SK-N-SH (cell line): Measurements from ENCODE around the gene TMEM229A. TPM values are rescaled to one million over a fixed set of nuclear protein-coding genes. Genes with fewer than 3 reads are reported as not detected.
A peak's percentile ranks its signal among the peaks of the same experiment; 100 is the strongest.

ENCODE experiments used
- CTCF ChIA-PET: fragments of 300-600, 350-600 bp; formaldehyde crosslinking; extraction: SDS; loops from one replicate; lab custom pipeline; 2021; lab: Yijun Ruan, JAX
- POLR2A ChIA-PET: fragments of 350-600 bp; sonication (Branson Sonifier 250); formaldehyde crosslinking; extraction: SDS; loops from one replicate; lab custom pipeline; 2020; ENCODE audit warnings: antibody characterized with exemption, inconsistent platforms; lab: Yijun Ruan, JAX
- DNase-seq: peaks from one replicate; pipeline ENCODE4 v3.0.0; 2012
- H2AFZ ChIP-seq: fragments of 200-600 bp; sonication (generic); 2 replicates; pipeline ENCODE4 v1.8.1; 2016; ENCODE audit warnings: antibody characterized with exemption, mild to moderate bottlenecking, low read depth
- H3F3A ChIP-seq: fragments of 200-600 bp; sonication (generic); replicated peaks from 2 replicates; pipeline ENCODE3; 2016; ENCODE audit warnings: antibody characterized with exemption, mild to moderate bottlenecking; ENCODE audit not compliant: insufficient read depth
- H3K27ac ChIP-seq, 2 experiments: fragments of 200-500 bp in 1 of 2; fragments of 200-600 bp in 1 of 2; sonication (Bioruptor generic) in 1 of 2; sonication (generic), shearing (Covaris generic) in 1 of 2; 2 replicates each; pipeline versions ENCODE4 v1.5.1 to v1.6.1; 2014 to 2016; ENCODE audit warnings: low read depth in 2 of 2, inconsistent platforms in 1 of 2, low read length in 1 of 2, mild to moderate bottlenecking in 1 of 2, mixed read lengths in 1 of 2
- H3K27me3 ChIP-seq: fragments of 200-600 bp; sonication (generic), shearing (Covaris generic); 2 replicates; pipeline ENCODE4 v1.6.1; 2016; ENCODE audit warnings: mixed run types; ENCODE audit not compliant: insufficient read depth
- H3K36me3 ChIP-seq, 2 experiments: fragments of 200-500 bp in 1 of 2; fragments of 200-600 bp in 1 of 2; sonication (Bioruptor generic) in 1 of 2; sonication (generic) in 1 of 2; replicated peaks in 1 of 2; 2 replicates each; pipeline versions ENCODE3 to v1.5.1; 2014 to 2016; ENCODE audit warnings: low read length in 1 of 2, mild to moderate bottlenecking in 1 of 2; ENCODE audit not compliant: insufficient read depth in 2 of 2, control insufficient read depth in 1 of 2
- H3K4me1 ChIP-seq, 2 experiments: fragments of 200-500 bp in 1 of 2; fragments of 200-600 bp in 1 of 2; sonication (Bioruptor generic) in 1 of 2; sonication (generic), shearing (Covaris generic) in 1 of 2; 2 replicates each; pipeline versions ENCODE4 v1.5.1 to v1.6.1; 2014 to 2016; ENCODE audit warnings: low read depth in 1 of 2, low read length in 1 of 2, mixed run types in 1 of 2; ENCODE audit not compliant: insufficient read depth in 2 of 2, control insufficient read depth in 1 of 2
- H3K4me2 ChIP-seq: fragments of 200-600 bp; sonication (generic), shearing (Covaris generic); 2 replicates; pipeline ENCODE4 v1.6.1; 2017; ENCODE audit warnings: mixed run types
- H3K4me3 ChIP-seq, 2 experiments: fragments of 200-500 bp in 1 of 2; fragments of 200-600 bp in 1 of 2; sonication (Bioruptor generic) in 1 of 2; sonication (generic), shearing (Covaris generic) in 1 of 2; 2 replicates each; pipeline versions ENCODE4 v1.5.1 to v1.8.1; 2014 to 2016; ENCODE audit warnings: low read depth in 2 of 2, inconsistent platforms in 1 of 2, low read length in 1 of 2, mild to moderate bottlenecking in 1 of 2, mixed read lengths in 1 of 2, moderate library complexity in 1 of 2
- H3K79me2 ChIP-seq: fragments of 200-600 bp; sonication (generic); 2 replicates; pipeline ENCODE4 v1.8.1; 2017; ENCODE audit warnings: mild to moderate bottlenecking; ENCODE audit not compliant: insufficient read depth
- H3K9ac ChIP-seq: fragments of 200-600 bp; sonication (generic); 2 replicates; pipeline ENCODE4 v1.6.1; 2017; ENCODE audit warnings: mixed run types
- H3K9me2 ChIP-seq: fragments of 200-600 bp; sonication (generic); 2 replicates; pipeline ENCODE4 v1.6.1; 2017; ENCODE audit warnings: mixed run types
- H3K9me3 ChIP-seq: fragments of 200-600 bp; sonication (generic); 2 replicates; pipeline ENCODE4 v1.6.1; 2017; ENCODE audit warnings: mixed run types, mild to moderate bottlenecking, moderate library complexity
- H4K20me1 ChIP-seq: fragments of 200-600 bp; sonication (generic); 2 replicates; pipeline ENCODE4 v1.6.1; 2017; ENCODE audit warnings: mild to moderate bottlenecking, mixed run types; ENCODE audit not compliant: insufficient read depth
- ELF1 ChIP-seq: IDR thresholded peaks from 2 replicates; pipeline ENCODE4 v1.4.0; 2012
- EZH2phosphoT487 ChIP-seq: fragments of 200-600 bp; sonication (generic); IDR thresholded peaks from 2 replicates; pipeline ENCODE4 v1.6.1; 2017; ENCODE audit warnings: low read depth, mixed run types, mild to moderate bottlenecking, antibody characterized with exemption, moderate library complexity, borderline replicate concordance
- FOSL2 ChIP-seq: IDR thresholded peaks from 2 replicates; pipeline ENCODE4 v1.4.0; 2012; ENCODE audit warnings: low read depth, mild to moderate bottlenecking, moderate library complexity, borderline replicate concordance
- FOXJ3 ChIP-seq: sonication (generic); formaldehyde crosslinking; IDR thresholded peaks from 2 replicates; pipeline ENCODE4 v1.5.1; 2020; ENCODE audit warnings: mild to moderate bottlenecking, missing genetic modification reagents
- FOXM1 ChIP-seq: IDR thresholded peaks from 2 replicates; pipeline ENCODE4 v1.4.0; 2012; ENCODE audit warnings: low read depth, mild to moderate bottlenecking
- GABPA ChIP-seq: IDR thresholded peaks from 2 replicates; pipeline ENCODE4 v1.4.0; 2012; ENCODE audit warnings: low read depth, mild to moderate bottlenecking
- GATA2 ChIP-seq: sonication (generic); formaldehyde crosslinking; IDR thresholded peaks from 2 replicates; pipeline ENCODE4 v1.5.0; 2020; ENCODE audit warnings: mild to moderate bottlenecking, missing genetic modification reagents
- JUND ChIP-seq: IDR thresholded peaks from 2 replicates; pipeline ENCODE4 v1.4.0; 2012
- NFIC ChIP-seq: IDR thresholded peaks from 2 replicates; pipeline ENCODE4 v1.4.0; 2012; ENCODE audit warnings: borderline replicate concordance
- NRF1 ChIP-seq: IDR thresholded peaks from 2 replicates; pipeline ENCODE4 v1.6.1; 2012; ENCODE audit warnings: low read depth, mild to moderate bottlenecking, low read length
- RCOR1 ChIP-seq: fragments of 150-350 bp; IDR thresholded peaks from 2 replicates; pipeline ENCODE4 v1.6.1; 2017; ENCODE audit warnings: antibody characterized with exemption, low read length
- REST ChIP-seq: IDR thresholded peaks from 2 replicates; pipeline ENCODE4 v1.6.1; 2012; ENCODE audit warnings: mild to moderate bottlenecking, low read depth, low read length, moderate library complexity
- RFX5 ChIP-seq: IDR thresholded peaks from 2 replicates; pipeline ENCODE4 v1.6.1; 2012; ENCODE audit warnings: mild to moderate bottlenecking, improper control_type of control experiment, low read length
- SMC3 ChIP-seq: IDR thresholded peaks from 2 replicates; pipeline ENCODE4 v1.6.1; 2012; ENCODE audit warnings: low read depth, low read length, improper control_type of control experiment
- TAF1 ChIP-seq: IDR thresholded peaks from 2 replicates; pipeline ENCODE4 v1.6.1; 2012; ENCODE audit warnings: low read depth, mild to moderate bottlenecking, low read length, moderate library complexity, borderline replicate concordance
- TCF12 ChIP-seq: IDR thresholded peaks from 2 replicates; pipeline ENCODE4 v1.4.0; 2012
- YY1 ChIP-seq: IDR thresholded peaks from 2 replicates; pipeline ENCODE4 v1.4.0; 2012; ENCODE audit warnings: low read depth, mild to moderate bottlenecking
- ZBTB33 ChIP-seq: IDR thresholded peaks from 2 replicates; pipeline ENCODE4 v1.4.0; 2012; ENCODE audit warnings: low read depth, borderline replicate concordance
- WGBS: methylation state at CpG from one replicate; pipeline ENCODE4 v1.1.6; 2017; ENCODE audit warnings: low lambda C conversion rate; 5-methylcytosine and 5-hydroxymethylcytosine counted together
- polyA plus RNA-seq, 3 experiments: library from polyadenylated mRNA; depleted of rRNA; stranded (reverse); fragments of >200 nt; gene quantifications; 2 replicates each; pipeline ENCODE4 v1.2.3, GENCODE V29; 2012

Gene TMEM229A
- polyA plus RNA-seq, 1 of the 3 experiments (the other 2 are of a cell fraction): 0.35 TPM

- TF ChIP-seq NFIC: no peak
- TF ChIP-seq ELF1: no peak
- no peak for TF ChIP-seq REST
- TF ChIP-seq EZH2phosphoT487: no peak
- TF ChIP-seq FOXM1: no peak
- no peak for TF ChIP-seq GATA2 (CRISPR knock-in tag)
- no peak for TF ChIP-seq FOXJ3 (CRISPR knock-in tag)
- no peak for TF ChIP-seq NRF1
- TF ChIP-seq, all 33 proteins: peak for 0
Measured at GRCh38 chr7:124031406-124031805, 1.5 kb downstream of the TMEM229A start (continued).

- WGBS: 19% methylated on average over 4 of the region's 4 CpGs
- no peaks in the 10 kb centered on the region for H4K20me1 ChIP-seq
- TF ChIP-seq JUND: no peak
- TF ChIP-seq YY1: no peak
- TF ChIP-seq RCOR1: no peak
- no peak for TF ChIP-seq SMC3
- TF ChIP-seq FOSL2: no peak
- no peak for TF ChIP-seq GABPA
- TF ChIP-seq ZBTB33: no peak
- no peak for TF ChIP-seq FOXM1
- no peak for TF ChIP-seq TAF1
- no peak for TF ChIP-seq RFX5
- no peak for TF ChIP-seq EZH2phosphoT487
- TF ChIP-seq TCF12: no peak
- TF ChIP-seq, all 33 proteins: peak for 0
- peak overlapping the region; percentile 5 to 66; a peak in 2 of 4 replicates for H3K4me3 ChIP-seq
- ChIA-PET CTCF (interaction anchor here (0.7 to 4.0 kb wide), 10 partner anchors 9 to 754 kb away, joined by 3 to 27 read pairs (median 4); no protein-coding TSS in a partner anchor), POLR2A (interaction anchor here (1.1 to 4.3 kb wide), 2 partner anchors 54 to 64 kb away, joined by 3 to 84 read pairs; no protein-coding TSS in a partner anchor)
- no peaks in the 10 kb centered on the region for H3K36me3 ChIP-seq
- H3F3A ChIP-seq: no peaks in the 10 kb centered on the region
- H3K4me2 ChIP-seq: no peak overlapping the region
- peaks cover 43% of the 10 kb centered on the region for H3K27me3 ChIP-seq
- no peak overlapping the region for H3K9ac ChIP-seq
- no peaks in the 10 kb centered on the region for H3K79me2 ChIP-seq
- H2AFZ ChIP-seq: no peak overlapping the region
- no peaks in the 10 kb centered on the region for H3K9me3 ChIP-seq
- no peak for DNase-seq
- H3K9me2 ChIP-seq: 0 out of 2 replicates have a peak, but pooled peaks cover 3% of the 10 kb centered on the region
- peaks cover 4 to 26% of the 10 kb centered on the region in 2 experiments; a peak in 3 of 4 replicates for H3K4me1 ChIP-seq
- peak overlapping the region in 1 of 2 experiments; percentile 90; a peak in 2 of 4 replicates for H3K27ac ChIP-seq
Measured at GRCh38 chr7:124030964-124031363, 1.9 kb downstream of the TMEM229A start.
